GM23248 (cell line): ENCODE measurements around the gene FKBP8. TPM values are rescaled to one million over a fixed set of nuclear protein-coding genes. Genes with fewer than 3 reads are reported as not detected.

Experiments
- DNase-seq: peaks from one replicate; pipeline ENCODE4 v3.0.0-alpha.2; 2015
- H2AFZ ChIP-seq: fragments of 200-600 bp; sonication (generic); 2 replicates; pipeline ENCODE4 v1.6.1; 2016; ENCODE audit warnings: antibody characterized with exemption
- H3F3A ChIP-seq: fragments of 200-600 bp; sonication (generic); 2 replicates; pipeline ENCODE4 v1.6.1; 2016; ENCODE audit warnings: mild to moderate bottlenecking, antibody characterized with exemption, mixed run types; ENCODE audit not compliant: insufficient read depth
- H3K27ac ChIP-seq: fragments of 200-600 bp; sonication (generic); 2 replicates; pipeline ENCODE4 v1.5.1; 2016; ENCODE audit warnings: mild to moderate bottlenecking
- H3K27me3 ChIP-seq: fragments of 200-600 bp; sonication (generic); replicated peaks from 2 replicates; pipeline ENCODE4 v1.6.1; 2016; ENCODE audit warnings: mild to moderate bottlenecking; ENCODE audit not compliant: insufficient read depth
- H3K36me3 ChIP-seq: fragments of 200-600 bp; sonication (generic); 2 replicates; pipeline ENCODE4 v1.6.1; 2016; ENCODE audit warnings: low read depth, mild to moderate bottlenecking
- H3K4me1 ChIP-seq: fragments of 200-600 bp; sonication (generic); 2 replicates; pipeline ENCODE4 v1.6.1; 2016; ENCODE audit warnings: mild to moderate bottlenecking; ENCODE audit not compliant: insufficient read depth
- H3K4me2 ChIP-seq: fragments of 200-600 bp; sonication (generic); one replicate; pipeline ENCODE4 v1.6.1; 2016; ENCODE audit warnings: mild to moderate bottlenecking; ENCODE audit not compliant: unreplicated experiment
- H3K4me3 ChIP-seq: fragments of 200-600 bp; sonication (generic); 2 replicates; pipeline ENCODE4 v1.5.1; 2016; ENCODE audit warnings: mild to moderate bottlenecking
- H3K79me2 ChIP-seq: fragments of 200-600 bp; sonication (generic); 2 replicates; pipeline ENCODE4 v1.6.1; 2016; ENCODE audit warnings: mild to moderate bottlenecking; ENCODE audit not compliant: insufficient read depth
- H3K9ac ChIP-seq: fragments of 200-600 bp; sonication (generic); 2 replicates; pipeline ENCODE4 v1.6.1; 2016; ENCODE audit warnings: mild to moderate bottlenecking
- H3K9me2 ChIP-seq: fragments of 200-600 bp; sonication (generic); 2 replicates; pipeline ENCODE4 v1.6.1; 2016; ENCODE audit warnings: mixed run types, mild to moderate bottlenecking, moderate library complexity; ENCODE audit not compliant: insufficient read depth
- H3K9me3 ChIP-seq: fragments of 200-600 bp; sonication (generic); one replicate; pipeline ENCODE4 v1.6.1; 2017; ENCODE audit warnings: low read depth
- H4K20me1 ChIP-seq: fragments of 200-600 bp; sonication (generic); 2 replicates; pipeline ENCODE4 v1.6.0; 2016; ENCODE audit not compliant: insufficient read depth
- EZH2 ChIP-seq: fragments of 200-600 bp; sonication (generic); IDR thresholded peaks from 2 replicates; pipeline ENCODE4 v1.6.1; 2018; ENCODE audit warnings: antibody characterized with exemption, mild to moderate bottlenecking; ENCODE audit not compliant: insufficient read depth, poor library complexity, severe bottlenecking
- EZH2phosphoT487 ChIP-seq: fragments of 200-600 bp; sonication (generic); IDR thresholded peaks from 2 replicates; pipeline ENCODE4 v1.6.1; 2018; ENCODE audit warnings: antibody characterized with exemption, moderate library complexity, mild to moderate bottlenecking, low read depth; ENCODE audit not compliant: insufficient read depth
- WGBS, 2 experiments: methylation state at CpG; one replicate each; pipeline ENCODE4 v1.1.6; 2015 to 2017; ENCODE audit warnings: low lambda C conversion rate in 2 of 2, low coverage in 1 of 2; ENCODE audit errors: missing lambda C conversion rate in 2 of 2; 5-methylcytosine and 5-hydroxymethylcytosine counted together
- in situ Hi-C: fragments of 300-500 bp; cut with MboI; formaldehyde crosslinking; loops from 2 replicates; pipeline ENCODE4 v1.15.0; 2020
- polyA plus RNA-seq: library from polyadenylated mRNA; unstranded; fragments of >200 nt; fragmentation: Nextera tagmentation; extraction: Ambion mirVana; gene quantifications from 2 replicates; pipeline ENCODE4 v1.2.1, GENCODE V29; 2016
- total RNA-seq: library from RNA; depleted of rRNA; stranded (reverse); fragments of >200 nt; shearing (Covaris generic); gene quantifications from 2 replicates; pipeline ENCODE4 v1.2.3, GENCODE V29; 2014

FKBP8 gene
- total and polyA plus RNA-seq, 2 experiments from 2014 or later: 195 to 466 TPM

DNA sequence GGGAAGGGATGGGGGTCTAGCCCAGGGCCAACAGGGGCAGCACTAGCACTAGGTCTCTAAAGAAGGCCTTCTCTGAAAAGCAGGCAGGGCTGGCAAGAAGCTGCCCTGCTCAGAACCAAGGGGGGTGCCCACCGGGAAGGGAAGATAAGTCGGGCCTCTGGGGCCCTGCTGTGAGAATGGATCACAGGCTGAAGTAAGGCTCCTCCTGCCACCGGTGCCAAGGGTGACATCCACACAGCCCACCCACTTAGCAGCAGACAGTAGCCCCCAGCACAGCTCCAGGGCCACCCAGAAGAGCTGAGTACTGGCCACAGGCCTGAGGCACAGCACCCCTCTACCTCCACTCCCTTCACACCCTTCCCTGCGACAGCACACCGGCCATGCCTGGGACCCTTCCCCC, 27.4 kb downstream of the FKBP8 start:
- TF ChIP-seq EZH2phosphoT487 (no peak), EZH2 (no peak)
- Histone ChIP-seq H2AFZ (no peak overlapping the region), H3K9me3 (no peaks in the 10 kb centered on the region), H3K9me2 (no peaks in the 10 kb centered on the region), H3K27me3 (no peaks in the 10 kb centered on the region), H3K36me3 (no peaks in the 10 kb centered on the region), H3K4me1 (peaks cover 40% of the 10 kb centered on the region), H3F3A (peaks cover 25% of the 10 kb centered on the region; the same call in 1 of the 2 replicates), H3K4me3 (no peak overlapping the region), H3K27ac (no peak overlapping the region), H3K9ac (no peak overlapping the region), H3K79me2 (peaks cover 98% of the 10 kb centered on the region), H3K4me2 (no peak overlapping the region), H4K20me1 (peaks cover 32% of the 10 kb centered on the region; the same call in 1 of the 2 replicates)
- no peak for DNase-seq
- in situ Hi-C loops: no loop called here
- 66 to 73% methylated on average over 5 of the region's 5 CpGs for WGBS, 2 experiments

DNA sequence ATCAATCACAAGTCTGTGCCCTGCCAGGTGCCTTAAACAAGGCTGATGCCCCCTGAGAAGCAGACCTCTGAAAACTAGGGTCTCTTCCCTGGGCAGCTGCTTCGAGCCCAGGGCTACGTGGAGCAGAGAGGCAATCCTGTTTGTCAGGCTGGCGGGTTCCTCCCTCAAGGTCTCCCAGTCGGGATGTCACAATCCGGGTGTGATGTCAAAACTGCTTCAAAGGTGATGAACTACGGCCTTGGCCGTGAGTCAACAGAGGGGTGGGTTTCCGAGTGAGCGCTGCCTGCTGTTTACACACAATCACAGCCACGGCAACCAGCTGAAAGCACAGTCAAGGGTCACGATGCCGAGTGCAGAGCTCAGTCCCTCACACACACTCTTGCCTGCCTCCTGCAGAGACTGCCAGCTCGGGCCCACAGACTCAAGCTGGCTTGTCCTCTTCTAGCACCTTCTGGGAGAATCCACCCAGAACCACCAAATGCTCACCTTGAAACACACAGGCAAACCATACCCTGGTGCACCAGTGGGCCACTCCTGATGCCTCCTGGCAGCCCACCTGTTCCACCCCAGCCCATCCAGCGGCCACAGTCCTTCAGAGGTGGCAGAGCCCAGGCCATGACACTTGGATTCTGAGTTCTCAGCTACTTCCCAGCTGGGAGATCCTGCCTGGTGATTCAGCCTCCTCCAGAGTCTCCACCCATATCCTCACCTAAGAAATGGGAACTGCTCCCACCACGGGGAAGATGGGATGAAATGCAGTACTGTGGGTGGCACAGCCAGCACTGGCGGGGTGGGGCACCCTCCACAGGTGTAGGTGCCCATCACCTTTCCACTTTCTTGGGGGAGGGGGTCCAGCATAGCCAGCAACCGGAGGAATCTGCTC, 28.3 kb downstream of the FKBP8 start:
- peaks cover 39% of the 10 kb centered on the region for H3K4me1 ChIP-seq
- H3K4me2 ChIP-seq: no peak overlapping the region
- peaks cover 21% of the 10 kb centered on the region; the same call in 1 of the 2 replicates for H3F3A ChIP-seq
- peak; percentile 75 for DNase-seq
- H3K27ac ChIP-seq: peak overlapping the region; percentile 74
- WGBS, 2 experiments: 53 to 57% methylated on average over 17 of the region's 17 CpGs
- in situ Hi-C loops: no loop called here
- no peaks in the 10 kb centered on the region for H3K9me3 ChIP-seq
- TF ChIP-seq EZH2 (no peak), EZH2phosphoT487 (no peak)
- peaks cover 32% of the 10 kb centered on the region; the same call in 1 of the 2 replicates for H4K20me1 ChIP-seq
- H3K9ac ChIP-seq: peak overlapping the region; percentile 57
- no peaks in the 10 kb centered on the region for H3K27me3 ChIP-seq
- H2AFZ ChIP-seq: no peak overlapping the region
- no peak overlapping the region for H3K4me3 ChIP-seq
- no peaks in the 10 kb centered on the region for H3K9me2 ChIP-seq
- H3K36me3 ChIP-seq: no peaks in the 10 kb centered on the region
- H3K79me2 ChIP-seq: peaks cover 100% of the 10 kb centered on the region

DNA sequence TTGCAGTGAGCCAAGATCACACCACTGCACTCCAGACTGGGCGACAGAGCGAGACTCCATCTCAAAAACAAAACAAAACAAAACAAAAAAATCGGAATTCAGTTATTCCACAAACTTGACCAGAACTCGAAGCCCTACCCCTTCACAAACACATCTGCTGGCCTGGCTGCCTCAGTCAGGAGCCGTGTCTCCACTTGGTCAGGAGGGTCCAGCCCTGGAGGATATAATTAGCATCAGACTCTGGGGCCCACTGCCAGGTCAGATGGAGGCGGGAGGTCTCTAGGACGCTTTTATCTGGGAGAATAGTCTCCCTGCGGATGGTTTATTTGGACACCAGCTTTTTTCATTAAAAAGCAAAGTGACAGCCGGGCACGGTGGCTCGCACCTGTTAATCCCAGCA, 29.5 kb downstream of the FKBP8 start:
- Histone ChIP-seq H3K9ac (peak overlapping the region; percentile 57), H3K27ac (peak overlapping the region; percentile 74), H4K20me1 (peaks cover 32% of the 10 kb centered on the region; the same call in 1 of the 2 replicates)

DNA sequence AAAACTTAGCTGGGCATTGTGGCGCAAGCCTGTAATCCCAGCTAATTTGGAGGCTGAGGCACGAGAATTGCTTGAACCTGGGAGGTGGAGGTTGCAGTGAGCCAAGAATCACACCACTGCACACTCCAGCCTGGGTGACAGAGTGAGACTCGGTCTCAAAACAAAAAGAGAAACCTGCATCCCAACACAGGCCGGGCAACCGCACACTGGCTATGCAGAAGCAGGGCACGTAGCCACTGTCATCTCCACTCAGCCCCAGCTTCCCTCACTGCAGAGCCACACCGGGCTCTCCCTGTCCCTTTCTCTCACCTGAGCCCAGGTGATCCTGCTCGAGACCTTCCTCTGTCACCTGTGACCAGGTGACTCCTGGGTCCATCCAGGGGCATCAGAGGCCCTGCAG, 33.2 kb downstream of the FKBP8 start:
- in situ Hi-C loops: no loop called here

More for the DNA sequence above, 29.5 kb downstream of the FKBP8 start:
- Histone ChIP-seq H3K9me2 (no peaks in the 10 kb centered on the region), H3F3A (peaks cover 9% of the 10 kb centered on the region; the same call in 1 of the 2 replicates), H3K79me2 (peaks cover 100% of the 10 kb centered on the region), H3K9me3 (no peaks in the 10 kb centered on the region), H3K27me3 (no peaks in the 10 kb centered on the region), H3K4me3 (peak overlapping the region; percentile 5; the same call in 1 of the 2 replicates), H3K36me3 (no peaks in the 10 kb centered on the region), H2AFZ (no peak overlapping the region), H3K4me1 (peaks cover 28% of the 10 kb centered on the region), H3K4me2 (peak overlapping the region; percentile 50)
- DNase-seq: peak; percentile 53
- WGBS, 2 experiments: 28 to 33% methylated on average over 10 to 11 of the region's 11 CpGs
- TF ChIP-seq EZH2phosphoT487 (no peak), EZH2 (no peak)
- in situ Hi-C loops: no loop called here

More for the DNA sequence above, 33.2 kb downstream of the FKBP8 start:
- WGBS, 2 experiments: 87 to 90% methylated on average over 8 of the region's 8 CpGs
- Histone ChIP-seq H3K36me3 (no peaks in the 10 kb centered on the region), H3K9me2 (no peaks in the 10 kb centered on the region), H2AFZ (no peak overlapping the region), H3K27ac (no peak overlapping the region), H3K4me3 (no peak overlapping the region), H3K4me1 (peaks cover 38% of the 10 kb centered on the region), H4K20me1 (peaks cover 42% of the 10 kb centered on the region; the same call in 1 of the 2 replicates), H3K79me2 (peaks cover 100% of the 10 kb centered on the region), H3K9me3 (no peaks in the 10 kb centered on the region), H3K9ac (no peak overlapping the region), H3K27me3 (no peaks in the 10 kb centered on the region), H3K4me2 (no peak overlapping the region), H3F3A (no peaks in the 10 kb centered on the region)
- no peak for DNase-seq
- no peak for TF ChIP-seq EZH2
- no peak for TF ChIP-seq EZH2phosphoT487
